H9 (cell line): ENCODE measurements around the gene HGS. TPM values are rescaled to one million over a fixed set of nuclear protein-coding genes. Genes with fewer than 3 reads are reported as not detected.

Source experiments
- DNase-seq: peaks from one replicate; pipeline ENCODE4 v3.0.0-alpha.2; 2017
- H2AFZ ChIP-seq: one replicate; pipeline ENCODE4 v1.6.1; 2013; ENCODE audit warnings: mild to moderate bottlenecking, low read length, control low read depth, moderate library complexity
- H2AK5ac ChIP-seq: 2 replicates; pipeline ENCODE4 v1.6.1; 2013; ENCODE audit warnings: low read length, control low read depth, mixed read lengths; ENCODE audit not compliant: insufficient read length
- H2BK120ac ChIP-seq: one replicate; pipeline ENCODE4 v1.6.1; 2013; ENCODE audit warnings: low read depth, mild to moderate bottlenecking, low read length, control low read depth, inconsistent platforms; ENCODE audit not compliant: poor library complexity, severe bottlenecking
- H2BK12ac ChIP-seq: 2 replicates; pipeline ENCODE4 v1.6.1; 2013; ENCODE audit warnings: low read length, control low read depth, mixed read lengths, low read depth; ENCODE audit not compliant: insufficient read length
- H2BK15ac ChIP-seq: 2 replicates; pipeline ENCODE4 v1.6.1; 2013; ENCODE audit warnings: low read depth, low read length, control low read depth
- H2BK20ac ChIP-seq: one replicate; pipeline ENCODE4 v1.6.1; 2013; ENCODE audit warnings: low read depth, mild to moderate bottlenecking, low read length, control low read depth, inconsistent platforms; ENCODE audit not compliant: poor library complexity, severe bottlenecking
- H2BK5ac ChIP-seq: 2 replicates; pipeline ENCODE4 v1.6.1; 2013; ENCODE audit warnings: low read length, control low read depth, mixed read lengths; ENCODE audit not compliant: insufficient read length
- H3K14ac ChIP-seq: 2 replicates; pipeline ENCODE4 v1.6.1; 2013; ENCODE audit warnings: low read length, control low read depth; ENCODE audit not compliant: insufficient read depth
- H3K18ac ChIP-seq: 2 replicates; pipeline ENCODE4 v1.6.1; 2013; ENCODE audit warnings: low read depth, mild to moderate bottlenecking, mixed read lengths, low read length, control low read depth; ENCODE audit not compliant: insufficient read length
- H3K23ac ChIP-seq: 2 replicates; pipeline ENCODE4 v1.6.1; 2013; ENCODE audit warnings: low read length, control low read depth, mixed read lengths, low read depth; ENCODE audit not compliant: insufficient read length
- H3K23me2 ChIP-seq: 2 replicates; pipeline ENCODE4 v1.6.1; 2013; ENCODE audit warnings: low read depth, mild to moderate bottlenecking, mixed read lengths, low read length, control low read depth; ENCODE audit not compliant: insufficient read length, poor library complexity, severe bottlenecking
- H3K27ac ChIP-seq: 2 replicates; pipeline ENCODE4 v1.5.1; 2013; ENCODE audit warnings: low read length, control low read depth, mixed read lengths, low read depth; ENCODE audit not compliant: insufficient read length
- H3K27me3 ChIP-seq: 2 replicates; pipeline ENCODE4 v1.6.1; 2013; ENCODE audit warnings: low read length, control low read depth, inconsistent platforms; ENCODE audit not compliant: insufficient read depth
- H3K4ac ChIP-seq: 2 replicates; pipeline ENCODE4 v1.6.1; 2013; ENCODE audit warnings: low read depth, mild to moderate bottlenecking, control low read depth, inconsistent platforms, low read length, moderate library complexity
- H3K4me1 ChIP-seq: 2 replicates; pipeline ENCODE4 v1.6.1; 2013; ENCODE audit warnings: low read length, control low read depth, inconsistent platforms; ENCODE audit not compliant: insufficient read depth
- H3K4me2 ChIP-seq: 2 replicates; pipeline ENCODE4 v1.6.1; 2013; ENCODE audit warnings: low read length, control low read depth, mixed read lengths; ENCODE audit not compliant: insufficient read length, insufficient read depth
- H3K56ac ChIP-seq: 2 replicates; pipeline ENCODE4 v1.6.1; 2013; ENCODE audit warnings: low read depth, mild to moderate bottlenecking, mixed read lengths, low read length, control low read depth; ENCODE audit not compliant: insufficient read length
- H3K79me1 ChIP-seq: 2 replicates; pipeline ENCODE4 v1.6.1; 2013; ENCODE audit warnings: low read depth, mild to moderate bottlenecking, moderate library complexity, low read length, control low read depth, inconsistent platforms; ENCODE audit not compliant: insufficient read depth, poor library complexity, severe bottlenecking
- H3K79me2 ChIP-seq: 2 replicates; pipeline ENCODE4 v1.6.1; 2013; ENCODE audit warnings: low read length, control low read depth, inconsistent platforms; ENCODE audit not compliant: insufficient read depth
- H3K9ac ChIP-seq: 2 replicates; pipeline ENCODE4 v1.6.1; 2013; ENCODE audit warnings: low read length, control low read depth, mixed read lengths; ENCODE audit not compliant: insufficient read length; ENCODE audit errors: extremely low read depth
- H3K9me3 ChIP-seq: one replicate; pipeline ENCODE4 v1.6.1; 2013; ENCODE audit warnings: low read depth, low read length, inconsistent platforms; ENCODE audit not compliant: control insufficient read depth
- H3T11ph ChIP-seq: one replicate; pipeline ENCODE4 v1.6.1; 2013; ENCODE audit warnings: mild to moderate bottlenecking, low read length, control low read depth, inconsistent platforms
- H4K20me1 ChIP-seq: one replicate; pipeline ENCODE4 v1.6.1; 2013; ENCODE audit not compliant: control insufficient read depth, insufficient read length, insufficient read depth
- H4K5ac ChIP-seq: 2 replicates; pipeline ENCODE4 v1.6.1; 2013; ENCODE audit warnings: low read depth, mild to moderate bottlenecking, mixed read lengths, low read length, control low read depth; ENCODE audit not compliant: insufficient read length
- H4K8ac ChIP-seq: replicated peaks from 2 replicates; pipeline ENCODE4 v1.6.1; 2013; ENCODE audit warnings: low read length, control low read depth, mixed read lengths, low read depth; ENCODE audit not compliant: insufficient read length
- H4K91ac ChIP-seq: 2 replicates; pipeline ENCODE4 v1.6.1; 2013; ENCODE audit warnings: low read depth, mild to moderate bottlenecking, moderate library complexity, mixed read lengths, low read length, control low read depth; ENCODE audit not compliant: insufficient read length
- H3K27ac Mint-ChIP-seq, 3 experiments: 2 replicates in 2 of 3; 3 replicates in 1 of 3; pipeline ENCODE4 v1.8.0; 2020 to 2021; ENCODE audit warnings: mixed read lengths in 3 of 3, mild to moderate bottlenecking in 1 of 3, moderate library complexity in 1 of 3
- H3K27me3 Mint-ChIP-seq: 2 replicates; pipeline ENCODE4 v1.8.0; 2021; ENCODE audit warnings: low read depth, mild to moderate bottlenecking, moderate library complexity, mixed read lengths
- H3K36me3 Mint-ChIP-seq, 3 experiments: 2 replicates in 2 of 3; 3 replicates in 1 of 3; pipeline ENCODE4 v1.8.0; 2020 to 2021; ENCODE audit warnings: low read depth in 3 of 3, mixed read lengths in 3 of 3; ENCODE audit not compliant: insufficient read depth in 1 of 3
- H3K4me1 Mint-ChIP-seq, 2 experiments: 2 replicates each; pipeline ENCODE4 v1.8.0; 2020; ENCODE audit warnings: mixed read lengths in 2 of 2
- H3K4me3 Mint-ChIP-seq, 2 experiments: 2 replicates in 1 of 2; 3 replicates in 1 of 2; pipeline ENCODE4 v1.8.0; 2020 to 2021; ENCODE audit warnings: mild to moderate bottlenecking in 2 of 2, mixed read lengths in 2 of 2, moderate library complexity in 1 of 2
- H3K9me3 Mint-ChIP-seq, 2 experiments: 2 replicates in 1 of 2; 3 replicates in 1 of 2; pipeline ENCODE4 v1.8.0; 2020; ENCODE audit warnings: mild to moderate bottlenecking in 2 of 2, mixed read lengths in 2 of 2, moderate library complexity in 1 of 2
- WGBS: extraction: QIAGEN DNeasy Blood & Tissue Kit; methylation state at CpG from one replicate; pipeline ENCODE4 v1.1.7; 2013; ENCODE audit warnings: missing lambda C conversion rate, low lambda C conversion rate, mixed read lengths; ENCODE audit not compliant: insufficient read length; ENCODE audit errors: extremely low coverage; 5-methylcytosine and 5-hydroxymethylcytosine counted together
- total RNA-seq: library from RNA; stranded (reverse); gene quantifications from 2 replicates; pipeline ENCODE4 v1.2.1, GENCODE V29; 2021
- TF ChIP-seq, protein P1 (sequence below): fragments of 200-600 bp; sonication (generic); conservative IDR thresholded peaks from 3 replicates; pipeline ENCODE4 v1.8.0; 2021; ENCODE audit warnings: antibody characterized with exemption, mild to moderate bottlenecking

The HGS gene
- total RNA-seq, 1 experiment from 2014 or later, result 106 TPM

DNA sequence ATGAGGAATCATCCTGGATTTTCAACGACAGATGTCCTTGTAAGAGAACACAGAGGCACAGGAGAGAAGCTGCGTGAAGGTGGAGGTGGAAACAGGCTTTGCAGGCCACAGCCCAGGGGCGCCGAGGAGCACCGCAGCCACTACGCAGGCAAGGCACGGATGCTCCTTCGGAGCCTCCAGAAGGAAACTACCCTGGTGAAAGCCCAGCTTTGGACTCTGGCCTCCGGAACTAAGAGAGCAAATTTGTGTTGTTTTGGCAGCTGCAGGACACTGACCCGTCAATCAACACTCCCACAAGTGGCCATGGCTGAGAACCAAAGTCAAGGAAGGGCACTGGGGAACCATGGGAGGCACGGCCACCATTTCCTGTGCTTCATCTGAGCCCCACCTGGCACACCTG, 3.7 kb upstream of the HGS start:
- Histone ChIP-seq H3K14ac (no peak overlapping the region), H3K56ac (no peak overlapping the region), H3K79me2 (peaks cover 9% of the 10 kb centered on the region; the same call in 1 of the 2 replicates), H3K9me3 (no peaks in the 10 kb centered on the region), H3K27ac (no peak overlapping the region), H3T11ph (no peak overlapping the region), H3K4me1 (no peaks in the 10 kb centered on the region), H3K79me1 (peaks cover 8% of the 10 kb centered on the region), H4K91ac (no peak overlapping the region), H2BK15ac (no peak overlapping the region), H4K20me1 (no peaks in the 10 kb centered on the region), H3K27me3 (no peaks in the 10 kb centered on the region), H4K8ac (no peak overlapping the region), H2BK12ac (no peak overlapping the region), H3K9ac (no peak overlapping the region), H2AK5ac (no peak overlapping the region), H3K4me2 (no peak overlapping the region), H2BK120ac (no peak overlapping the region), H3K4ac (no peak overlapping the region), H2AFZ (no peak overlapping the region), H2BK20ac (no peak overlapping the region), H3K23me2 (peaks cover 10% of the 10 kb centered on the region), H4K5ac (no peak overlapping the region), H3K23ac (no peak overlapping the region), H2BK5ac (no peak overlapping the region), H3K18ac (no peak overlapping the region)
- peaks cover 0 to 16% (median 8%) of the 10 kb centered on the region in 3 experiments; a peak in 6 of 7 replicates for H3K36me3 Mint-ChIP-seq
- H3K9me3 Mint-ChIP-seq, result no peaks in the 10 kb centered on the region
- H3K4me3 Mint-ChIP-seq, result no peak overlapping the region
- TF ChIP-seq, protein P1, sequence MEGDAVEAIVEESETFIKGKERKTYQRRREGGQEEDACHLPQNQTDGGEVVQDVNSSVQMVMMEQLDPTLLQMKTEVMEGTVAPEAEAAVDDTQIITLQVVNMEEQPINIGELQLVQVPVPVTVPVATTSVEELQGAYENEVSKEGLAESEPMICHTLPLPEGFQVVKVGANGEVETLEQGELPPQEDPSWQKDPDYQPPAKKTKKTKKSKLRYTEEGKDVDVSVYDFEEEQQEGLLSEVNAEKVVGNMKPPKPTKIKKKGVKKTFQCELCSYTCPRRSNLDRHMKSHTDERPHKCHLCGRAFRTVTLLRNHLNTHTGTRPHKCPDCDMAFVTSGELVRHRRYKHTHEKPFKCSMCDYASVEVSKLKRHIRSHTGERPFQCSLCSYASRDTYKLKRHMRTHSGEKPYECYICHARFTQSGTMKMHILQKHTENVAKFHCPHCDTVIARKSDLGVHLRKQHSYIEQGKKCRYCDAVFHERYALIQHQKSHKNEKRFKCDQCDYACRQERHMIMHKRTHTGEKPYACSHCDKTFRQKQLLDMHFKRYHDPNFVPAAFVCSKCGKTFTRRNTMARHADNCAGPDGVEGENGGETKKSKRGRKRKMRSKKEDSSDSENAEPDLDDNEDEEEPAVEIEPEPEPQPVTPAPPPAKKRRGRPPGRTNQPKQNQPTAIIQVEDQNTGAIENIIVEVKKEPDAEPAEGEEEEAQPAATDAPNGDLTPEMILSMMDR, result no peak
- no peaks in the 10 kb centered on the region; the same call in 1 of the 2 replicates for H3K27me3 Mint-ChIP-seq
- no peak overlapping the region for H3K27ac Mint-ChIP-seq
- DNase-seq, result no peak
- peaks cover 16 to 18% of the 10 kb centered on the region in 2 experiments for H3K4me1 Mint-ChIP-seq
- no CpG with 5 or more reads among the region's 11 CpGs for WGBS
